GM18502 (cell line): ENCODE results near the gene ALG12.

ENCODE experiments used
- ATAC-seq: cut with Tn5 transposase; IDR thresholded peaks from one replicate; pipeline ENCODE4 v1.9.1; 2021; ENCODE audit warnings: mild to moderate bottlenecking; ENCODE audit not compliant: unreplicated experiment, poor library complexity

Gene ALG12

DNA sequence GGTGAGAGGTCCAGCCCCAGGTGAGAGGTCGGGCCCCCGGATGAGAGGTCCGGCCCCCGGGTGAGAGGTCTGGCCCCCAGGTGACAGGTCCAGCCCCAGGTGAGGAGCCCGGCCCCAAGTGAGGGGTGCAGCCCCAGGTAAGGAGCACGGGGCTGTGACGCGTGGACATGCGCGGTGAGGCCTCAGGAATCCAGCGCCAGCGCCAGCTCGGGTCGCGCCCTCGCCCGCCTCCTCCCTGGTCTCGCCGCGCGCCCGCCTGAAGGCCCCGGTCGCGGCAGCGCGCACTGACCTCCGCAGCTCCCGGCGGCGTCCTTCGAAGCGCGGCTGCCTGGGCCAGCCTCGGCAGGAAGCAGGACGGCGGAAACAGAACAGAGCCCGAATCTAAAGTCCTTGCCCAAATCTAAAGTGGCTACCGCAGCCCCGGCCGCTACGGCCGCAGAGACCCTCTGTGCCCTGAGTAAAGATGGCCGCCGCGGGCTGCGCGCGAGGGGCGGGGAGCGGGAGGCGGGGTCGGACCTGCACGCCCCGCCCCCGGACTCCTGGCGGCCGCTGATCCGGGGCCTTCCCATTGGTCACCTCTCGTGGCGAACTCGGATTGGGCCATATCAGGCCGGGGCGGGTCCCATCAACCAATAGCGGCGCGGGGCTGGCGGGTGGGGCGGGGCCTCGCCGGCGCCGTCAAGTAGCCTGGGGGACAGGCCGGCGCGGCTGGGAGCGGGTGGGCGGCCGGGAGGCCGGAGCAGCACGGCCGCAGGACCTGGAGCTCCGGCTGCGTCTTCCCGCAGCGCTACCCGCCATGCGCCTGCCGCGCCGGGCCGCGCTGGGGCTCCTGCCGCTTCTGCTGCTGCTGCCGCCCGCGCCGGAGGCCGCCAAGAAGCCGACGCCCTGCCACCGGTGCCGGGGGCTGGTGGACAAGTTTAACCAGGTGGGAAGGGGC lies at the start of gene ALG12, which contains the start of gene CRELD2:
ALG12 (minus strand) TSS at position 465 of the 937 bp plus-strand sequence. CDS start 4,673 bp downstream, outside the sequence.
CRELD2 (plus strand) TSS at position 661 of the 937 bp plus-strand sequence; CDS start at position 797, 136 bp downstream.
- ATAC-seq, result peak; percentile 92

- no peak for ATAC-seq
Measured at GRCh38 chr22:49967706-49968208, 49.5 kb upstream of the ALG12 start.

- ATAC-seq, result no peak
Measured at GRCh38 chr22:49966774-49967705, 48.8 kb upstream of the ALG12 start.

- no peak for ATAC-seq
Measured at GRCh38 chr22:49966041-49966773, 48.0 kb upstream of the ALG12 start.

- no peak for ATAC-seq
Measured at GRCh38 chr22:49965091-49966040, 47.1 kb upstream of the ALG12 start.

DNA sequence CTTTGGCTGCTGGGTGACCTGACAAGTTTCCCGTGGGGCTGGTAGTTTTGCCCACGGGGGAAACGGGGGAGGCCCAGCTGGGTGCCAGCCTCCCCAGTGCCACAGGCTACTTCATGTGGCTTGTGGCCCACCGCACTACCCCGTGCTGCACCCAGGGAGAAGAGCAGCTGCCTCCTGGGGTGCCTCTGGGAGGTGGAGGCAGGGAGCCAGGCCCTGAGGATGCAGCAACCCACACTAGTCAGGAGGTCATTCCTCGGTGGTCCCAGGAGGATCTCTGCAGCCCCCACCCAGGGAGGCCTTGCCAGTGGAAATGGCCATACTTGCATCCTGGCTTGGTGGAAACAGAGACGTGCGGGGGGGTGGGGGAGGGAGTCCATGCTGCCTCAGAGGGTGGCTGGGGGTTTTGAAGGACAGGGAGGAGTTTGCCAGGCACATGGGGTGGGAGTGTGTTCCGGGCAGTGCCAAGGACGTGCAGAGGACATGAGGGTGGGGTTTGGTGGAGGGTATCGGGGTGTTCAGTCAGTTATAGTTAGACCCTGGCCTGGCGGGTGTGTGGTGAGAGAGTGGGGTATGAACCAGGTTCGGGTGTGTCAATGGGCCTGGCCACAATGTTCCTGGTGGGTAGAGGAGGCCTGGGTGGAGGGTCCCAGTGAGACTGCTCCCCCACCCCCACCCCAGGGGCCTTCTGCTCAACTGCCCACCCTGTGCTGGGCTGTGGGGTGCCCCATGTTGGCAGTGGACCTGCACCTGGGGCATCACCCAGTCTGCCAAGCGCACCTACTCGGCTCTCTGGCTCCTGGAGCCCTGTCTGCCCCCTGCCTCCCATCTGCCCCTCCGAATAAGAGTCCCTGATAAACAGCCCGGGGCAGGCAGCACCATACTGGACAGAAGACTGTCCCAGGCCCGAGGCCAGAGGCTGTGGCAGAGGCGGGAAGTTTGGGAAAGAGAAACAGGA lies 46.2 kb upstream of the ALG12 start:
- no peak for ATAC-seq

DNA sequence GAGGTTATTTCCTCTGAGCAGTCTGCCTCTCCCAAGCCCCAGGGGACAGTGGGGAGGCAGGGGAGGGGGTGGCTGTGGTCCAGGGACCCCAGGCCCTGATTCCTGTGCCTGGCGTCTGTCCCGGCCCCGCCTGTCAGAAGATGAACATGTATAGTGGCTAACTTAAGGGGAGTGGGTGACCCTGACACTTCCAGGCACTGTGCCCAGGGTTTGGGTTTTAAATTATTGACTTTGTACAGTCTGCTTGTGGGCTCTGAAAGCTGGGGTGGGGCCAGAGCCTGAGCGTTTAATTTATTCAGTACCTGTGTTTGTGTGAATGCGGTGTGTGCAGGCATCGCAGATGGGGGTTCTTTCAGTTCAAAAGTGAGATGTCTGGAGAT lies 45.4 kb upstream of the ALG12 start:
- no peak for ATAC-seq

GRCh38 chr22:49962751-49963646 lies 44.8 kb upstream of the ALG12 start:
- no peak for ATAC-seq

DNA sequence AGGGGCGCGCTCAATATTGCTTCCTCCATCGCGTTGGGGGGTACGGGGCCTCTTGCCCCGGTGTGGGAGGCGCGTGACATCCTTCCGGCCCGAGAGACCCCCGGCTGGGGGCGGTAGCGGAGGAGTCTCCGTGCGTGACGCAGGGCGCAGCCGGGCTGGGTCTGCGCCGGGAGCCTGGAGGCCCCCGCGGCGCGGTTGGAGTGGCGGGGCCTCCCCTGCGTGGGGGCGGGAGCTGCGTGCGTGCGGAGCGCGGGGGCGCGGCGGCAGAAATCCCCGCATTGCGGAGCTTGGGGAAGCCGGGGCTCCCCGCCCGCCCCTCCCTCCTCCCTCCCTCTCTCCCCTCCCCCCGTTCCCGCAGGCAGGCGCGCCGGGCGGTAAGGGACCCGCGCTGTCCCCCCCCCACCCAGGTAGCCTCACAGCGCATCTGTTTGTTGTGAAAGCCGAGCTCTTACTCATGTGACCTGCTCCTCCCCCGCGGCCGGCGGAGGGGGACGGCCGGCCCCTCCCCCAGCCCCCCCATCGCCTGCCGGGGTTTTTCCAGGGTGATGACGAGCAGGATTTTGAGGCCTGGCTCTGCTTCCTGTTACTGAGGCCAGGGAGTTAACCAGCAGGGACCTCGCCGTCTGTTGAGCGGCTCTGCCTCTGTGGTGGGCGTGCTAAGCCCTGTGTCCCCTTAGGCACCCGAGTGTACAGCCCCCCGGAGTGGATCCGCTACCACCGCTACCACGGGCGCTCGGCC lies 43.9 kb upstream of the ALG12 start:
- ATAC-seq, result peak; percentile 23

DNA sequence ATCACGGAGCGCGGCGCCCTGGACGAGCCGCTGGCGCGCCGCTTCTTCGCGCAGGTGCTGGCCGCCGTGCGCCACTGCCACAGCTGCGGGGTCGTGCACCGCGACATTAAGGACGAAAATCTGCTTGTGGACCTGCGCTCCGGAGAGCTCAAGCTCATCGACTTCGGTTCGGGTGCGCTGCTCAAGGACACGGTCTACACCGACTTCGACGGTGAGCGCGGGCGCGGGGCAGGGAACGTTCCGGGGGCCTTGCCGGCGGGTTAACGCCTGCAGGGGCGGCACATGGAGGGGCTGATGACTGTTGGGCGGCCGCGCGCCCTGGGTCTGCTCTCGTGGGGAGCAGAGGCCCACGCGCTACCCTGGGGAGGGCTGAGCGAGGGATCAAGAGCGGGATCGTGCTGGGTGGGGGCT lies 43.4 kb upstream of the ALG12 start:
- ATAC-seq, result no peak

DNA sequence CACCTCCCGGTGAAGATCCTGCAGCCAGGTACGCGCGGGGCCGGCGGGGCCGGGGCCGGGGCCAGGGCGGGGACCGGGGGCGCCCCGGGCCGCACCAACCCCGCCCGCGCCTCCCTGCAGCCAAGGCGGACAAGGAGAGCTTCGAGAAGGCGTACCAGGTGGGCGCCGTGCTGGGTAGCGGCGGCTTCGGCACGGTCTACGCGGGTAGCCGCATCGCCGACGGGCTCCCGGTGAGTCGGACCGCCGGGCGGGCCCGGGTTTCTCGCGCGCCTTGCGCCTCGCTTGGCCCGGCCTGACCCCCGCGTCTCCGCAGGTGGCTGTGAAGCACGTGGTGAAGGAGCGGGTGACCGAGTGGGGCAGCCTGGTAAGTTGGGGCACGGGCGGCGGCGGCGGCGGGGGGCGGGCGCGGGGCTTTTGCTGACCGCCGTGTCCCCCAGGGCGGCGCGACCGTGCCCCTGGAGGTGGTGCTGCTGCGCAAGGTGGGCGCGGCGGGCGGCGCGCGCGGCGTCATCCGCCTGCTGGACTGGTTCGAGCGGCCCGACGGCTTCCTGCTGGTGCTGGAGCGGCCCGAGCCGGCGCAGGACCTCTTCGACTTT lies 42.9 kb upstream of the ALG12 start:
- ATAC-seq, result no peak

DNA sequence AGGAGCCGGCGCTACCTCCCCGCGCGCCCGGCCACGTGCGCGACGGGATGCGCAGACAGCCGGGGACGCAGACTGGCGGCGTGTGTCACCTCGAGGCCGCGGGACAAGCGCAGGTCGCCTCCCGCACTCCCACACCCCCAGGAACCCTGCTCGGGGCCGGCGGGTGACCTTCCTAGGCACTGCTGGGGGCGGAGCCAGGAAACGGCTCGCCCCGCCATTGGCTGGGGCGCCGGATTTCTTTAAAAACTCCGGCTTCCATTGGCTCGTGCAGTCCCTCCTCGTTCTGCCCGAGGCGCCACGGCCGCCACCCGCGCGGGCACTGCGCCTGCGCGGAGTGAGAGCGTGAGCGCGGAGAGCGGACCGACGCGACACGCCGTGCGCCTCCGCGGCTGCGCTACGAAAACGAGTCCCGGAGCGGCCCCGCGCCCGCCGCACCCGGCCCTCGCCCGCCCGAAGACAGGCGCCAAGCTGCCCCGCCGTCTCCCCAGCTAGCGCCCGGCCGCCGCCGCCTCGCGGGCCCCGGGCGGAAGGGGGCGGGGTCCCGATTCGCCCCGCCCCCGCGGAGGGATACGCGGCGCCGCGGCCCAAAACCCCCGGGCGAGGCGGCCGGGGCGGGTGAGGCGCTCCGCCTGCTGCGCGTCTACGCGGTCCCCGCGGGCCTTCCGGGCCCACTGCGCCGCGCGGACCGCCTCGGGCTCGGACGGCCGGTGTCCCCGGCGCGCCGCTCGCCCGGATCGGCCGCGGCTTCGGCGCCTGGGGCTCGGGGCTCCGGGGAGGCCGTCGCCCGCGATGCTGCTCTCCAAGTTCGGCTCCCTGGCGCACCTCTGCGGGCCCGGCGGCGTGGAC lies 42.1 kb upstream of the ALG12 start, which contains the start of gene PIM3:
PIM3 (plus strand) TSS at position 614 of the 846 bp plus-strand sequence; CDS start at position 790, 176 bp downstream.
- peak; percentile 54 for ATAC-seq

GRCh38 chr22:49959782-49960158 lies 41.5 kb upstream of the ALG12 start:
- ATAC-seq, result peak; percentile 14

- ATAC-seq, result no peak
Measured at GRCh38 chr22:49958931-49959781, 40.9 kb upstream of the ALG12 start.
